HepG2 (cell line): Measurements from ENCODE around the gene PPFIA3. TPM values are rescaled to one million over a fixed set of nuclear protein-coding genes. Genes with fewer than 3 reads are reported as not detected.

Experiments used
- AHR ChIP-seq: IDR thresholded peaks from 2 replicates; pipeline ENCODE4 v1.6.1; 2018; ENCODE audit warnings: missing genetic modification reagents, missing compliant biosample characterization
- CREM ChIP-seq, 2 experiments: sonication (generic) in 1 of 2; formaldehyde crosslinking in 1 of 2; IDR thresholded peaks; 2 replicates each; pipeline versions ENCODE4 v1.4.0 to v1.6.1; 2016 to 2020; ENCODE audit warnings: antibody characterized with exemption in 1 of 2, mild to moderate bottlenecking in 1 of 2, missing genetic modification reagents in 1 of 2
- FLYWCH1 ChIP-seq: sonication (generic); formaldehyde crosslinking; IDR thresholded peaks from 2 replicates; pipeline ENCODE4 v1.8.1; 2023; ENCODE audit warnings: mild to moderate bottlenecking, missing genetic modification reagents
- FOXJ3 ChIP-seq: sonication (generic); formaldehyde crosslinking; IDR thresholded peaks from 2 replicates; pipeline ENCODE4 v1.4.0; 2020; ENCODE audit warnings: missing genetic modification reagents, mild to moderate bottlenecking, borderline replicate concordance
- FOXK1 ChIP-seq: sonication (generic); formaldehyde crosslinking; IDR thresholded peaks from 2 replicates; pipeline ENCODE4 v1.4.0; 2020; ENCODE audit warnings: low read depth, missing genetic modification reagents, borderline replicate concordance
- GABPA ChIP-seq, 2 experiments: IDR thresholded peaks; 2 replicates each; pipeline ENCODE4 v1.6.1; 2011 to 2016; ENCODE audit warnings: low read depth in 2 of 2, low read length in 1 of 2, missing biosample characterization in 1 of 2, missing genetic modification characterization in 1 of 2
- GATAD1 ChIP-seq: IDR thresholded peaks from 2 replicates; pipeline ENCODE4 v1.6.1; 2016; ENCODE audit warnings: missing genetic modification reagents, missing compliant biosample characterization
- GATAD2A ChIP-seq: IDR thresholded peaks from 2 replicates; pipeline ENCODE4 v1.6.1; 2016
- GZF1 ChIP-seq: sonication (generic); formaldehyde crosslinking; IDR thresholded peaks from 2 replicates; pipeline ENCODE4 v1.5.1; 2020; ENCODE audit warnings: mild to moderate bottlenecking, missing genetic modification reagents
- HDAC2 ChIP-seq: sonication (generic); formaldehyde crosslinking; IDR thresholded peaks from 2 replicates; pipeline ENCODE4 v1.4.0; 2020; ENCODE audit warnings: missing genetic modification reagents
- ISL2 ChIP-seq: sonication (generic); formaldehyde crosslinking; IDR thresholded peaks from 2 replicates; pipeline ENCODE4 v1.5.0; 2020; ENCODE audit warnings: missing genetic modification reagents
- KAT2B ChIP-seq: fragments of 150-350 bp; IDR thresholded peaks from 2 replicates; pipeline ENCODE4 v1.6.1; 2014; ENCODE audit warnings: low read depth, low read length, borderline replicate concordance
- KDM3A ChIP-seq: IDR thresholded peaks from 2 replicates; pipeline ENCODE4 v1.6.1; 2018; ENCODE audit warnings: low read depth, missing compliant biosample characterization
- MEIS2 ChIP-seq: sonication (generic); formaldehyde crosslinking; IDR thresholded peaks from 2 replicates; pipeline ENCODE4 v1.9.0; 2021; ENCODE audit warnings: mild to moderate bottlenecking, missing genetic modification reagents
- MZF1 ChIP-seq: sonication (generic); formaldehyde crosslinking; IDR thresholded peaks from 2 replicates; pipeline ENCODE4 v1.8.1; 2023; ENCODE audit warnings: mild to moderate bottlenecking, missing genetic modification reagents, borderline replicate concordance
- NR2F2 ChIP-seq: IDR thresholded peaks from 2 replicates; pipeline ENCODE4 v1.6.1; 2012; ENCODE audit warnings: low read depth, inconsistent platforms, borderline replicate concordance
- RBFOX2 ChIP-seq: fragments of 200-400 bp; formaldehyde crosslinking; IDR thresholded peaks from 2 replicates; pipeline ENCODE4 v1.6.1; 2017; ENCODE audit warnings: low read depth, mild to moderate bottlenecking, low read length
- THAP11 ChIP-seq: IDR thresholded peaks from 2 replicates; pipeline ENCODE4 v1.6.1; 2016; ENCODE audit warnings: missing biosample characterization, missing genetic modification reagents
- ZNF263 ChIP-seq: sonication (generic); formaldehyde crosslinking; IDR thresholded peaks from 2 replicates; pipeline ENCODE4 v1.4.0; 2020; ENCODE audit warnings: missing genetic modification reagents
- ZNF382 ChIP-seq: sonication (generic); formaldehyde crosslinking; IDR thresholded peaks from 2 replicates; pipeline ENCODE4 v1.5.0; 2020; ENCODE audit warnings: missing genetic modification reagents, mild to moderate bottlenecking, borderline replicate concordance
- ZNF468 ChIP-seq: sonication (generic); formaldehyde crosslinking; IDR thresholded peaks from 2 replicates; pipeline ENCODE4 v1.8.0; 2022; ENCODE audit warnings: mild to moderate bottlenecking, moderate library complexity, missing genetic modification reagents
- ZNF501 ChIP-seq: sonication (generic); formaldehyde crosslinking; IDR thresholded peaks from 2 replicates; pipeline ENCODE4 v1.5.1; 2020; ENCODE audit warnings: mild to moderate bottlenecking, moderate library complexity, missing genetic modification reagents
- ZNF513 ChIP-seq: sonication (generic); formaldehyde crosslinking; conservative IDR thresholded peaks from 2 replicates; pipeline ENCODE4 v1.5.0; 2020; ENCODE audit warnings: missing genetic modification reagents
- ZNF605 ChIP-seq: sonication (generic); formaldehyde crosslinking; IDR thresholded peaks from 2 replicates; pipeline ENCODE4 v1.8.0; 2022; ENCODE audit warnings: mild to moderate bottlenecking, missing genetic modification reagents
- ZNF883 ChIP-seq: sonication (generic); formaldehyde crosslinking; IDR thresholded peaks from 2 replicates; pipeline ENCODE4 v1.5.1; 2020; ENCODE audit warnings: mild to moderate bottlenecking, missing genetic modification reagents; ENCODE audit errors: not compliant biosample characterization
- polyA plus RNA-seq, 8 experiments: library from polyadenylated mRNA; depleted of rRNA in 3 of 8; stranded (reverse) in 7 of 8; unstranded in 1 of 8; fragments of >200 nt; fragmentation: Illumina TruSeq in 4 of 8; extraction: Trizol in 4 of 8; gene quantifications; 2 replicates each; pipeline versions ENCODE4 v1.2.1 to v1.2.3, GENCODE V29; 2011 to 2016; ENCODE audit warnings: low read depth in 4 of 8, missing spikeins in 1 of 8, mixed read lengths in 1 of 8; ENCODE audit not compliant: insufficient read depth in 1 of 8
- total RNA-seq, 5 experiments: library from RNA; depleted of rRNA; stranded (reverse); fragments of >200 nt; fragmentation: Illumina TruSeq; extraction: Trizol; gene quantifications; 2 replicates each; pipeline ENCODE4 v1.2.3, GENCODE V29; 2016; ENCODE audit warnings: low read depth in 1 of 5
- TF ChIP-seq, protein P1 (sequence below): sonication (generic); formaldehyde crosslinking; IDR thresholded peaks from 2 replicates; pipeline ENCODE4 v1.4.0; 2020; ENCODE audit warnings: mild to moderate bottlenecking, missing genetic modification reagents
- TF ChIP-seq, protein P2 (sequence below): sonication (generic); formaldehyde crosslinking; IDR thresholded peaks from 2 replicates; pipeline ENCODE4 v1.5.1; 2020; ENCODE audit warnings: mild to moderate bottlenecking, moderate library complexity, missing genetic modification reagents

PPFIA3 gene
- total and polyA plus RNA-seq, 2 of the 13 experiments (the other 11 are each of a cell fraction or from before 2014, with no cell fraction given) = 6.7 to 8.6 TPM

DNA sequence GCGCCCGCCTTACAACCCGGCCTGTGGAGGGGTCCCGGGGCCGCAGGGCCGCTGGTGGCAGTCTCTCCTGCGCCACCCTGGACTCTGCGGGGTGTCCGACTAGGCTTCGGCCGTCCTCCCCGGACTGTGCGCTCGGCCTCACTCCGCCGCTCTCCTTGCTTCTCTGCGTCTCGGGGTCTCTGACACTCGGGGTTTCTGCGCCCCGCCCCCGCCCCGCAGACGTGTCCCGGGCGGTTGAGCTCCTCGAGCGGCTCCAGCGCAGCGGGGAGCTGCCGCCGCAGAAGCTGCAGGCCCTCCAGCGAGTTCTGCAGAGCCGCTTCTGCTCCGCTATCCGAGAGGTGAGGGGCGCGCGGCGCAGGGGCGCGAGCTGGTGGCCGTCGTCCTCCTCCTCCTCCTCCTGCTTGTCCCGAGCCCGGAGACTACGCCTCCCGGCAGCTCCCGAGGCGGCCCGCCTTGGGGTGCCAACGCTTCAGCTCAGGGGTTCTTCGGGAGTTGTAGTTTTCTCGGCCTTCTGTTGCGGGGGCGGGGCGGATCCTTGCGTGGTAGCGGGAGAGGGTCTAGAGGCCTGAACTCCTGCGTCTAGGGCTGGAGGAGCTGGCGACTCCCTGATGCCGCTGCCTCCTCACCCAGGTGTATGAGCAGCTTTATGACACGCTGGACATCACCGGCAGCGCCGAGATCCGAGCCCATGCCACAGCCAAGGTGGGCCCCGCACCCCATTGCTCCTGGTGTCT is 4.5 kb upstream of the PPFIA3 start (continued):
- TF ChIP-seq RBFOX2 (peak; percentile 26), ZNF263 (CRISPR knock-in tag) (peak; percentile 66; the same call in 1 of the 2 replicates), GATAD1 (CRISPR knock-in tag) (no peak), ZNF605 (CRISPR knock-in tag) (peak; percentile 75), FLYWCH1 (CRISPR knock-in tag) (no peak), MZF1 (CRISPR knock-in tag) (peak; percentile 72; the same call in 1 of the 2 replicates), GATAD2A (no peak), KDM3A (CRISPR knock-in tag) (peak; percentile 45; the same call in 1 of the 2 replicates), NR2F2 (no peak), MEIS2 (CRISPR knock-in tag) (no peak), ZNF501 (peak; percentile 41; the same call in 1 of the 2 replicates), ZNF468 (CRISPR knock-in tag) (no peak), ZNF883 (CRISPR knock-in tag) (no peak), HDAC2 (CRISPR knock-in tag) (0 out of 2 replicates have a peak, but pooled peaks have one; percentile 12), ZNF382 (CRISPR knock-in tag) (no peak), THAP11 (CRISPR knock-in tag) (peak; percentile 96), AHR (CRISPR knock-in tag) (no peak), ZNF513 (no peak), FOXJ3 (no peak), GABPA (IDR thresholded peaks at IDR 0.05; ENCODE audit: low read depth, low read length) (no peak), GABPA (CRISPR knock-in tag; IDR thresholded peaks at IDR 0.05; ENCODE audit: low read depth) (peak; percentile 43), GZF1 (CRISPR knock-in tag) (0 out of 2 replicates have a peak, but pooled peaks have one; percentile 59), ISL2 (CRISPR knock-in tag) (peak; percentile 12), FOXK1 (CRISPR knock-in tag) (peak; percentile 34; the same call in 1 of the 2 replicates), KAT2B (no peak), CREM (IDR thresholded peaks at IDR 0.05) (peak; percentile 22; the same call in 1 of the 2 replicates), CREM (CRISPR knock-in tag; IDR thresholded peaks at IDR 0.05) (no peak)
- TF ChIP-seq, protein P1, sequence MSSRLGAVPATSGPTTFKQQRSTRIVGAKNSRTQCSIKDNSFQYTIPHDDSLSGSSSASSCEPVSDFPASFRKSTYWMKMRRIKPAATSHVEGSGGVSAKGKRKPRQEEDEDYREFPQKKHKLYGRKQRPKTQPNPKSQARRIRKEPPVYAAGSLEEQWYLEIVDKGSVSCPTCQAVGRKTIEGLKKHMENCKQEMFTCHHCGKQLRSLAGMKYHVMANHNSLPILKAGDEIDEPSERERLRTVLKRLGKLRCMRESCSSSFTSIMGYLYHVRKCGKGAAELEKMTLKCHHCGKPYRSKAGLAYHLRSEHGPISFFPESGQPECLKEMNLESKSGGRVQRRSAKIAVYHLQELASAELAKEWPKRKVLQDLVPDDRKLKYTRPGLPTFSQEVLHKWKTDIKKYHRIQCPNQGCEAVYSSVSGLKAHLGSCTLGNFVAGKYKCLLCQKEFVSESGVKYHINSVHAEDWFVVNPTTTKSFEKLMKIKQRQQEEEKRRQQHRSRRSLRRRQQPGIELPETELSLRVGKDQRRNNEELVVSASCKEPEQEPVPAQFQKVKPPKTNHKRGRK (CRISPR knock-in tag) = no peak
- TF ChIP-seq, protein P2, sequence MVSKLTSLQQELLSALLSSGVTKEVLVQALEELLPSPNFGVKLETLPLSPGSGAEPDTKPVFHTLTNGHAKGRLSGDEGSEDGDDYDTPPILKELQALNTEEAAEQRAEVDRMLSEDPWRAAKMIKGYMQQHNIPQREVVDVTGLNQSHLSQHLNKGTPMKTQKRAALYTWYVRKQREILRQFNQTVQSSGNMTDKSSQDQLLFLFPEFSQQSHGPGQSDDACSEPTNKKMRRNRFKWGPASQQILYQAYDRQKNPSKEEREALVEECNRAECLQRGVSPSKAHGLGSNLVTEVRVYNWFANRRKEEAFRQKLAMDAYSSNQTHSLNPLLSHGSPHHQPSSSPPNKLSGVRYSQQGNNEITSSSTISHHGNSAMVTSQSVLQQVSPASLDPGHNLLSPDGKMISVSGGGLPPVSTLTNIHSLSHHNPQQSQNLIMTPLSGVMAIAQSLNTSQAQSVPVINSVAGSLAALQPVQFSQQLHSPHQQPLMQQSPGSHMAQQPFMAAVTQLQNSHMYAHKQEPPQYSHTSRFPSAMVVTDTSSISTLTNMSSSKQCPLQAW = peak; percentile 20; the same call in 1 of the 2 replicates
